ENCODE data around the gene NCLN.
"Not testable (repeated sequence)": the region's sequence is repeated elsewhere in the genome, so short reads cannot be mapped to it uniquely, and the experiment has no call there.

NCLN gene

DNA sequence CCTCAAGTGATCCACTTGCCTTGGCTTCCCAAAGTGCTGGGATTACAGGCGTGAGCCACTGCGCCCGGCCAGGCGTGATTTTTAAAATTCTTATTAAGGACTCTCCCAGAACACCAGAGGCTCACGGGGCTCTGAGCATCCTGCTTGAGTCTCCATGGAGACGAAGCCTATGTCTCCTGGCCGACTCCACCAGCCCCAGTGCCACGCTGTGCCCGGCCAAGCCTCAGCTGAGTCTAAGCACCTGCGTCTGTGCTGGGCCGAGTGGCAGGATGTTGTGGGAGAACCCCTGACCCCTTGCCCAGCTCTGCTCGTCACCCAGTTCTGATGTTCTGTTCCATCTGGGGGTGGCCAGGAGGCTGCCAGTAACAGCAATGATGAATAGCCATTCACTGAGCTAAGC is 34.8 kb downstream of the NCLN start:
- TF ChIP-seq SPI1 (IDR thresholded peaks at IDR 0.05; ENCODE audit: borderline replicate concordance, low read depth) = no peak
- no peak for TF ChIP-seq GABPA (IDR thresholded peaks at IDR 0.05; ENCODE audit: low read depth)
- TF ChIP-seq, protein P1, sequence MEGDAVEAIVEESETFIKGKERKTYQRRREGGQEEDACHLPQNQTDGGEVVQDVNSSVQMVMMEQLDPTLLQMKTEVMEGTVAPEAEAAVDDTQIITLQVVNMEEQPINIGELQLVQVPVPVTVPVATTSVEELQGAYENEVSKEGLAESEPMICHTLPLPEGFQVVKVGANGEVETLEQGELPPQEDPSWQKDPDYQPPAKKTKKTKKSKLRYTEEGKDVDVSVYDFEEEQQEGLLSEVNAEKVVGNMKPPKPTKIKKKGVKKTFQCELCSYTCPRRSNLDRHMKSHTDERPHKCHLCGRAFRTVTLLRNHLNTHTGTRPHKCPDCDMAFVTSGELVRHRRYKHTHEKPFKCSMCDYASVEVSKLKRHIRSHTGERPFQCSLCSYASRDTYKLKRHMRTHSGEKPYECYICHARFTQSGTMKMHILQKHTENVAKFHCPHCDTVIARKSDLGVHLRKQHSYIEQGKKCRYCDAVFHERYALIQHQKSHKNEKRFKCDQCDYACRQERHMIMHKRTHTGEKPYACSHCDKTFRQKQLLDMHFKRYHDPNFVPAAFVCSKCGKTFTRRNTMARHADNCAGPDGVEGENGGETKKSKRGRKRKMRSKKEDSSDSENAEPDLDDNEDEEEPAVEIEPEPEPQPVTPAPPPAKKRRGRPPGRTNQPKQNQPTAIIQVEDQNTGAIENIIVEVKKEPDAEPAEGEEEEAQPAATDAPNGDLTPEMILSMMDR (IDR thresholded peaks at IDR 0.05; ENCODE audit: insufficient read depth, low read length) = no peak
- TF ChIP-seq POLR2AphosphoS5 (IDR thresholded peaks at IDR 0.05; ENCODE audit: low read depth) = no peak
- TF ChIP-seq, protein P2, sequence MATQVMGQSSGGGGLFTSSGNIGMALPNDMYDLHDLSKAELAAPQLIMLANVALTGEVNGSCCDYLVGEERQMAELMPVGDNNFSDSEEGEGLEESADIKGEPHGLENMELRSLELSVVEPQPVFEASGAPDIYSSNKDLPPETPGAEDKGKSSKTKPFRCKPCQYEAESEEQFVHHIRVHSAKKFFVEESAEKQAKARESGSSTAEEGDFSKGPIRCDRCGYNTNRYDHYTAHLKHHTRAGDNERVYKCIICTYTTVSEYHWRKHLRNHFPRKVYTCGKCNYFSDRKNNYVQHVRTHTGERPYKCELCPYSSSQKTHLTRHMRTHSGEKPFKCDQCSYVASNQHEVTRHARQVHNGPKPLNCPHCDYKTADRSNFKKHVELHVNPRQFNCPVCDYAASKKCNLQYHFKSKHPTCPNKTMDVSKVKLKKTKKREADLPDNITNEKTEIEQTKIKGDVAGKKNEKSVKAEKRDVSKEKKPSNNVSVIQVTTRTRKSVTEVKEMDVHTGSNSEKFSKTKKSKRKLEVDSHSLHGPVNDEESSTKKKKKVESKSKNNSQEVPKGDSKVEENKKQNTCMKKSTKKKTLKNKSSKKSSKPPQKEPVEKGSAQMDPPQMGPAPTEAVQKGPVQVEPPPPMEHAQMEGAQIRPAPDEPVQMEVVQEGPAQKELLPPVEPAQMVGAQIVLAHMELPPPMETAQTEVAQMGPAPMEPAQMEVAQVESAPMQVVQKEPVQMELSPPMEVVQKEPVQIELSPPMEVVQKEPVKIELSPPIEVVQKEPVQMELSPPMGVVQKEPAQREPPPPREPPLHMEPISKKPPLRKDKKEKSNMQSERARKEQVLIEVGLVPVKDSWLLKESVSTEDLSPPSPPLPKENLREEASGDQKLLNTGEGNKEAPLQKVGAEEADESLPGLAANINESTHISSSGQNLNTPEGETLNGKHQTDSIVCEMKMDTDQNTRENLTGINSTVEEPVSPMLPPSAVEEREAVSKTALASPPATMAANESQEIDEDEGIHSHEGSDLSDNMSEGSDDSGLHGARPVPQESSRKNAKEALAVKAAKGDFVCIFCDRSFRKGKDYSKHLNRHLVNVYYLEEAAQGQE (IDR thresholded peaks at IDR 0.05; ENCODE audit: insufficient replicate concordance, low read depth) = no peak
- DNase-seq (ENCODE audit: low read depth in 1 of 2, low spot score in 1 of 2) = no peak
- no peak overlapping the region for H3K4me3 ChIP-seq (replicated peaks; ENCODE audit: insufficient read depth, low read length)
- no peak overlapping the region for H3K27ac ChIP-seq (replicated peaks)
- peaks cover 6% of the 10 kb centered on the region for H3K27me3 ChIP-seq (ENCODE audit: insufficient read depth, poor library complexity, severe bottlenecking)

DNA sequence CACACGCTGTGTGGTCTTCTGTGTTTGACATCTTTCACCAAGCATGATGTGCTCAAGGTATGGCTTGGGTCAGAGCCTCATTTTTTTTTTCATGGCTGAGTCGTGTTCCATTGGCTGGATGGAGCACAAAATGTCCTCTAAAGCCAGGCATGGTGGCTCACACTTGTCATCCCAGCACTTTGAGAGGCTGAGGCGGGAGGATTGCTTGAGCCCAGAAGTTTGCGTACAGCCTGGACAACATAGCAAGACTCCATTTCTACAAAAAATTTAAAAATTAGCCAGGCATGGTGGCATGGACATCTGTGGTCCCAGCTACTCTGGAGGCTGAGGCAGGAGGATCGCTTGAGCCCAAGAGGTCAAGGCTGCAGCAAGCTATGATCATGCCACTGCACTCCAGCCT is 35.8 kb downstream of the NCLN start:
- peaks cover 12% of the 10 kb centered on the region for H3K27me3 ChIP-seq (ENCODE audit: insufficient read depth, poor library complexity, severe bottlenecking)
- H3K4me3 ChIP-seq (replicated peaks; ENCODE audit: insufficient read depth, low read length); H3K27ac ChIP-seq (replicated peaks); DNase-seq (ENCODE audit: low read depth in 1 of 2, low spot score in 1 of 2): not testable (repeated sequence)

DNA sequence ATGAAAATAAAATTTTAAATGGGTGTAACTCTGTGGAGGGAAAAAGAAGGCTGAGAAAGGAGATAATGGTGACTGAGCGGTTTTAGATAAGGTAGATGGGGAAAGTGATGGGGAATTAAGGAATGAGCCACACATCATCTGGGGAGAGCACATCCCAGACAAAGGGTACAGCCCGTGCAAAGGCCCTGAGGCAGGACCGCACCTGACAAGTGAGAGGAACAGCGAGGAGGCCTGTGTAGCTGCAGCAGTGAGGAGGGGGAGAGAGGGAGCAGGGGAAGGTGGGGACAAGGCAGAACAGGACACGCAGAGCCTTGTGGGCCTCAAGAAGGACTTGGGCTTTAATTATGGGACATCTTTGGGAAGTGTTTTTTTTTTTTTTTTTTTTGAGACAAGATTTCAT is 37.0 kb downstream of the NCLN start:
- Histone ChIP-seq H3K27ac (replicated peaks) (no peak overlapping the region), H3K27me3 (ENCODE audit: insufficient read depth, poor library complexity, severe bottlenecking) (peaks cover 16% of the 10 kb centered on the region), H3K4me3 (replicated peaks; ENCODE audit: insufficient read depth, low read length) (no peak overlapping the region)
- TF ChIP-seq, protein P2 (IDR thresholded peaks at IDR 0.05; ENCODE audit: insufficient replicate concordance, low read depth) = no peak
- TF ChIP-seq SPI1 (IDR thresholded peaks at IDR 0.05; ENCODE audit: borderline replicate concordance, low read depth) (no peak), POLR2AphosphoS5 (IDR thresholded peaks at IDR 0.05; ENCODE audit: low read depth) (no peak), GABPA (IDR thresholded peaks at IDR 0.05; ENCODE audit: low read depth) (no peak)
- TF ChIP-seq, protein P1 (IDR thresholded peaks at IDR 0.05; ENCODE audit: insufficient read depth, low read length) = no peak
- DNase-seq (ENCODE audit: low read depth in 1 of 2, low spot score in 1 of 2) = no peak

DNA sequence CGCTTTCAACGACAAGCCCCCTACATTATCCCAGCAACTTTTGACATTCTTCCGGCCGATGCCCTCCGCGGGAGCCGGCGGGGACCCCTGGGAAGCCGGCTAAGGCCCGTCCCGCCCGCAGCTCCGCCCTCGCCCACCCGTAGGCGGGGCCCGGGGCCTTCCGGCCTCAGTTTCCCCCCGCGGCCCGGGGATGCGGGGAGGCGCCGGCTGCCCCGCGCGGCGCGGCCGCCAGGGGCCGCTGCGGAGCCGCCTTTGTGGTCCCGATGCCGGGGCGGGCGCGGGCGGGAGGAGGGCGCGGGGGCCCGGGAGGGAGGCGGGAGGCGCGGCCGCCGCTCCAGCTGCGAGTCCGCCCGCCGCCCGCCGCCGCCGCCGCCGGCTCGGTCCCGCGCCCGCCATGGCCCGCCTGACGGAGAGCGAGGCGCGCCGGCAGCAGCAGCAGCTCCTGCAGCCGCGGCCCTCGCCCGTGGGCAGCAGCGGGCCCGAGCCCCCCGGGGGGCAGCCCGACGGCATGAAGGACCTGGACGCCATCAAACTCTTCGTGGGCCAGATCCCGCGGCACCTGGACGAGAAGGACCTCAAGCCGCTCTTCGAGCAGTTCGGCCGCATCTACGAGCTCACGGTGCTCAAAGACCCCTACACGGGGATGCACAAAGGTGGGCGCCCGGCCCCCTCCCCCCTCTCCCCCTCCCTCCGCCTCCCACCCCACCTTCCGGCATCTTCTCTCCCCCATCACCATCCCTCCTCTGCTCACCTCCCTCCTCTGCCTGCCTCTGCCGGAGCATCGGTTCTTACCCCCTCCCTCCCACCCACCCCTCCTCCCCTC is 38.8 kb downstream of the NCLN start, which contains the start of gene CELF5:
TSS of gene CELF5 (plus strand) at position 316 of the 823 bp plus-strand sequence. CDS start at position 395, 79 bp downstream.
- TF ChIP-seq, protein P2 (IDR thresholded peaks at IDR 0.05; ENCODE audit: insufficient replicate concordance, low read depth) = no peak
- no peak for TF ChIP-seq POLR2AphosphoS5 (IDR thresholded peaks at IDR 0.05; ENCODE audit: low read depth)
- no peak for TF ChIP-seq SPI1 (IDR thresholded peaks at IDR 0.05; ENCODE audit: borderline replicate concordance, low read depth)
- TF ChIP-seq, protein P1 (IDR thresholded peaks at IDR 0.05; ENCODE audit: insufficient read depth, low read length) = no peak
- TF ChIP-seq GABPA (IDR thresholded peaks at IDR 0.05; ENCODE audit: low read depth) = no peak
- DNase-seq (ENCODE audit: low read depth in 1 of 2, low spot score in 1 of 2) = no peak
- H3K27ac ChIP-seq (replicated peaks) = no peak within 1 kb of the TSS
- peaks cover 16% of the 10 kb centered on the region for H3K27me3 ChIP-seq (ENCODE audit: insufficient read depth, poor library complexity, severe bottlenecking)
- no peak within 1 kb of the TSS for H3K4me3 ChIP-seq (replicated peaks; ENCODE audit: insufficient read depth, low read length)

All from HL-60 (cell line).